SK-N-SH treated with all-trans-retinoic acid at 6 μM for 48 hours (cell line): ENCODE data around the gene ARMC6.

Experiments used
- ATAC-seq: fragments of 200-7000 bp; cut with Tn5 transposase; 3 replicates; pipeline ENCODE4 v1.9.1; 2020; ENCODE audit warnings: mild to moderate bottlenecking, moderate library complexity
- ARNTL ChIP-seq: fragments of 450-650 bp; formaldehyde crosslinking; IDR thresholded peaks from 2 replicates; pipeline ENCODE4 v1.5.0; 2020; ENCODE audit warnings: low read depth, mild to moderate bottlenecking, moderate library complexity, borderline replicate concordance
- BACH2 ChIP-seq: fragments of 250-450 bp; sonication (Bioruptor Pico); IDR thresholded peaks from 2 replicates; pipeline ENCODE4 v1.9.0; 2021; ENCODE audit warnings: mild to moderate bottlenecking, borderline replicate concordance
- CSDC2 ChIP-seq: fragments of 250-450 bp; sonication (Bioruptor Pico); IDR thresholded peaks from 2 replicates; pipeline ENCODE4 v1.5.0; 2020; ENCODE audit warnings: mild to moderate bottlenecking, moderate library complexity
- ESRRG ChIP-seq: fragments of 250-450 bp; sonication (Bioruptor Pico); IDR thresholded peaks from 2 replicates; pipeline ENCODE4 v1.6.1; 2021; ENCODE audit warnings: mild to moderate bottlenecking
- GLIS3 ChIP-seq: fragments of 250-450 bp; sonication (Bioruptor Pico); IDR thresholded peaks from 2 replicates; pipeline ENCODE4 v1.5.0; 2020; ENCODE audit warnings: mild to moderate bottlenecking, moderate library complexity
- ISL1 ChIP-seq: fragments of 250-450 bp; sonication (Bioruptor Pico); IDR thresholded peaks from 2 replicates; pipeline ENCODE4 v2.1.2; 2022; ENCODE audit warnings: mild to moderate bottlenecking, moderate library complexity
- OSR1 ChIP-seq: fragments of 250-450 bp; sonication (Bioruptor Pico); IDR thresholded peaks from 2 replicates; pipeline ENCODE4 v1.8.0; 2022; ENCODE audit warnings: moderate library complexity, mild to moderate bottlenecking, inconsistent platforms
- PPARA ChIP-seq: fragments of 250-450 bp; sonication (Bioruptor Pico); IDR thresholded peaks from 2 replicates; pipeline ENCODE4 v1.5.0; 2020; ENCODE audit warnings: mild to moderate bottlenecking, borderline replicate concordance
- SNAI2 ChIP-seq: fragments of 250-450 bp; sonication (Bioruptor Pico); IDR thresholded peaks from 2 replicates; pipeline ENCODE4 v1.5.0; 2020; ENCODE audit warnings: mild to moderate bottlenecking, moderate library complexity
- TCF4 ChIP-seq: fragments of 250-450 bp; sonication (Bioruptor Pico); IDR thresholded peaks from 2 replicates; pipeline ENCODE4 v1.8.0; 2021; ENCODE audit warnings: mild to moderate bottlenecking, moderate library complexity, borderline replicate concordance
- TOX ChIP-seq: fragments of 250-450 bp; sonication (Bioruptor Pico); IDR thresholded peaks from 2 replicates; pipeline ENCODE4 v1.8.0; 2021; ENCODE audit warnings: mild to moderate bottlenecking, moderate library complexity, borderline replicate concordance
- ZC3H10 ChIP-seq: fragments of 250-450 bp; sonication (Bioruptor Pico); IDR thresholded peaks from 2 replicates; pipeline ENCODE4 v1.5.1; 2021; ENCODE audit warnings: mild to moderate bottlenecking, moderate library complexity
- ZFP3 ChIP-seq: fragments of 250-450 bp; sonication (Bioruptor Pico); IDR thresholded peaks from 2 replicates; pipeline ENCODE4 v1.5.0; 2020; ENCODE audit warnings: mild to moderate bottlenecking, moderate library complexity
- ZFP30 ChIP-seq: fragments of 450-650 bp; formaldehyde crosslinking; IDR thresholded peaks from 2 replicates; pipeline ENCODE4 v1.5.0; 2022; ENCODE audit warnings: mild to moderate bottlenecking, moderate library complexity
- ZNF565 ChIP-seq: fragments of 450-650 bp; formaldehyde crosslinking; conservative IDR thresholded peaks from 2 replicates; pipeline ENCODE4 v1.5.0; 2020; ENCODE audit warnings: low read depth, mild to moderate bottlenecking, moderate library complexity
- ZNF70 ChIP-seq: fragments of 450-650 bp; formaldehyde crosslinking; IDR thresholded peaks from 2 replicates; pipeline ENCODE4 v1.5.0; 2020; ENCODE audit warnings: mild to moderate bottlenecking, moderate library complexity
- ZNF8 ChIP-seq: fragments of 450-650 bp; formaldehyde crosslinking; IDR thresholded peaks from 2 replicates; pipeline ENCODE4 v1.5.0; 2020; ENCODE audit warnings: mild to moderate bottlenecking, moderate library complexity
- TF ChIP-seq, protein P1 (sequence below): fragments of 250-450 bp; sonication (Bioruptor Pico); IDR thresholded peaks from 2 replicates; pipeline ENCODE4 v1.5.1; 2020; ENCODE audit warnings: low read depth, mild to moderate bottlenecking, moderate library complexity
- TF ChIP-seq, protein P2 (sequence below): fragments of 250-450 bp; sonication (Bioruptor Pico); IDR thresholded peaks from 2 replicates; pipeline ENCODE4 v1.8.0; 2021; ENCODE audit warnings: low read depth, mild to moderate bottlenecking, moderate library complexity, borderline replicate concordance
- TF ChIP-seq, protein P3 (sequence below): fragments of 250-450 bp; sonication (Bioruptor Pico); IDR thresholded peaks from 2 replicates; pipeline ENCODE4 v1.5.0; 2020; ENCODE audit warnings: mild to moderate bottlenecking, moderate library complexity
- TF ChIP-seq, protein P4 (sequence below): fragments of 250-450 bp; sonication (Bioruptor Pico); IDR thresholded peaks from 2 replicates; pipeline ENCODE4 v1.5.1; 2021; ENCODE audit warnings: mild to moderate bottlenecking, moderate library complexity

Gene ARMC6

DNA sequence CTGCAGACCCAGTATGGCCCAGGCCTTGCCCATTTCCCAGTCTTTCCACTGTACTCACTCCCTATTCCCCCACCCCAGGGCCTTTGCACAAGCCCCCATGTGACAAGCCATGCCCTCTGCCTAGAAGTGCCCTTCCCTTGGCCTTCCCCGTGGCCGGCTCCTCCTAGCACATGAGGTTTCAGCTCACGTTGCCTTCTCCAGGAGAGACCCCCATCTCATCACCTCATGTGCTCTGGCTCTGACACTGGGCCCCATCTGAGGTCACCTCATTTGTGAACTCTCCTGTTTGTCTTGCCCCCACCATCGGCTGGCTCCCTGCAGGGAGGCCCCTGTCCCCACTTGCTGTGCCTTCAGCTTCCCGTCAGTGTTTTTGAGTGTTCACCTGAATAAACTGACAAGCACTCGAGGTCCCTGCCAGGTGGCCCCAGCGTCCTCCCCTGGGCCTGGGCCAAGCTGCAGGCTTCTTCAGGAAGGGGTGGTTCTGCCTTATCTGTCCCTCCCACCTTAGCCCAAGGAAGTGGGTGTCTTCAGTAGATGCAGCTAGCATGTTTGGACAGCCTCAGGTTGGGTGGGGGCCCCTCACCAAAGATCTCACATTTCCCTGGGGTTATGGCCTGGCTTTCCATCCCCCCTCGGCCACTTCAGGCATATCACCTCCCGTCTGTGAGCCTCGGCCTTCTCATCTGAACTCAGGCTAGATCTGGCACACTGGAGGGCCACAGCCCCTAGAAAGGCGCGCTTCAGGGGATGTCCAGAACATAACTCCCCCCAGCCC lies 26.6 kb downstream of the ARMC6 start:
- TF ChIP-seq PPARA (no peak), ESRRG (CRISPR knock-in tag) (no peak)
- TF ChIP-seq, protein P1, sequence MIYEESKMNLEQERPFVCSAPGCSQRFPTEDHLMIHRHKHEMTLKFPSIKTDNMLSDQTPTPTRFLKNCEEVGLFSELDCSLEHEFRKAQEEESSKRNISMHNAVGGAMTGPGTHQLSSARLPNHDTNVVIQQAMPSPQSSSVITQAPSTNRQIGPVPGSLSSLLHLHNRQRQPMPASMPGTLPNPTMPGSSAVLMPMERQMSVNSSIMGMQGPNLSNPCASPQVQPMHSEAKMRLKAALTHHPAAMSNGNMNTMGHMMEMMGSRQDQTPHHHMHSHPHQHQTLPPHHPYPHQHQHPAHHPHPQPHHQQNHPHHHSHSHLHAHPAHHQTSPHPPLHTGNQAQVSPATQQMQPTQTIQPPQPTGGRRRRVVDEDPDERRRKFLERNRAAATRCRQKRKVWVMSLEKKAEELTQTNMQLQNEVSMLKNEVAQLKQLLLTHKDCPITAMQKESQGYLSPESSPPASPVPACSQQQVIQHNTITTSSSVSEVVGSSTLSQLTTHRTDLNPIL (CRISPR knock-in tag): no peak
- TF ChIP-seq, all 23 proteins: peak for 0
- ATAC-seq: no peak

DNA sequence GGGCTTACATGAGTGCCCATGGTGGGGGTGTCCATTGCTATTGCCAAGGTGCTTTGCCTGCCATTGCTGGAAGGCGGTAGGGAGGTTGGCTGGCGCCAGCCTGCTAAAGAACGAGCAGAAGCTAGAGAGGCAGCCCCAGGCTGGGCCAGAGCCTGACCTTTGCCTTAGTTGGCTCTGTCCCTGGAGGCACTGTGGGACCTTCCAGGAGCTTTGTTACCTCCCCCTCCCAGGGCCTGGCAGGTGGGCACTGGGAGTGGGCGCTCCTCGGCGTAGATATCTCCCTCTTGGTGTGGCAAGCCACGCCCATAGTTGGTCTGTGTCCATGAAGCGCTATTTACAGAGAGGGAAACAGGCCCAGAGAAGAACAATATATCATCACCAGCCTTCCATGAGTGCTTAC lies 28.1 kb downstream of the ARMC6 start:
- TF ChIP-seq BACH2 (no peak), ZNF565 (CRISPR knock-in tag) (no peak), ZNF8 (CRISPR knock-in tag) (no peak), ARNTL (no peak), ZFP3 (no peak), ZFP30 (CRISPR knock-in tag) (no peak), OSR1 (no peak), ESRRG (CRISPR knock-in tag) (no peak), TOX (CRISPR knock-in tag) (no peak), CSDC2 (CRISPR knock-in tag) (no peak), GLIS3 (no peak), ZNF70 (CRISPR knock-in tag) (no peak), PPARA (no peak), ZC3H10 (CRISPR knock-in tag) (no peak), SNAI2 (no peak), ISL1 (CRISPR knock-in tag) (no peak)
- TF ChIP-seq, protein P2, sequence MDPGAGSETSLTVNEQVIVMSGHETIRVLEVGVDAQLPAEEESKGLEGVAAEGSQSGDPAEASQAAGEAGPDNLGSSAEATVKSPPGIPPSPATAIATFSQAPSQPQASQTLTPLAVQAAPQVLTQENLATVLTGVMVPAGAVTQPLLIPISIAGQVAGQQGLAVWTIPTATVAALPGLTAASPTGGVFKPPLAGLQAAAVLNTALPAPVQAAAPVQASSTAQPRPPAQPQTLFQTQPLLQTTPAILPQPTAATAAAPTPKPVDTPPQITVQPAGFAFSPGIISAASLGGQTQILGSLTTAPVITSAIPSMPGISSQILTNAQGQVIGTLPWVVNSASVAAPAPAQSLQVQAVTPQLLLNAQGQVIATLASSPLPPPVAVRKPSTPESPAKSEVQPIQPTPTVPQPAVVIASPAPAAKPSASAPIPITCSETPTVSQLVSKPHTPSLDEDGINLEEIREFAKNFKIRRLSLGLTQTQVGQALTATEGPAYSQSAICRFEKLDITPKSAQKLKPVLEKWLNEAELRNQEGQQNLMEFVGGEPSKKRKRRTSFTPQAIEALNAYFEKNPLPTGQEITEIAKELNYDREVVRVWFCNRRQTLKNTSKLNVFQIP: no peak
- TF ChIP-seq, protein P3, sequence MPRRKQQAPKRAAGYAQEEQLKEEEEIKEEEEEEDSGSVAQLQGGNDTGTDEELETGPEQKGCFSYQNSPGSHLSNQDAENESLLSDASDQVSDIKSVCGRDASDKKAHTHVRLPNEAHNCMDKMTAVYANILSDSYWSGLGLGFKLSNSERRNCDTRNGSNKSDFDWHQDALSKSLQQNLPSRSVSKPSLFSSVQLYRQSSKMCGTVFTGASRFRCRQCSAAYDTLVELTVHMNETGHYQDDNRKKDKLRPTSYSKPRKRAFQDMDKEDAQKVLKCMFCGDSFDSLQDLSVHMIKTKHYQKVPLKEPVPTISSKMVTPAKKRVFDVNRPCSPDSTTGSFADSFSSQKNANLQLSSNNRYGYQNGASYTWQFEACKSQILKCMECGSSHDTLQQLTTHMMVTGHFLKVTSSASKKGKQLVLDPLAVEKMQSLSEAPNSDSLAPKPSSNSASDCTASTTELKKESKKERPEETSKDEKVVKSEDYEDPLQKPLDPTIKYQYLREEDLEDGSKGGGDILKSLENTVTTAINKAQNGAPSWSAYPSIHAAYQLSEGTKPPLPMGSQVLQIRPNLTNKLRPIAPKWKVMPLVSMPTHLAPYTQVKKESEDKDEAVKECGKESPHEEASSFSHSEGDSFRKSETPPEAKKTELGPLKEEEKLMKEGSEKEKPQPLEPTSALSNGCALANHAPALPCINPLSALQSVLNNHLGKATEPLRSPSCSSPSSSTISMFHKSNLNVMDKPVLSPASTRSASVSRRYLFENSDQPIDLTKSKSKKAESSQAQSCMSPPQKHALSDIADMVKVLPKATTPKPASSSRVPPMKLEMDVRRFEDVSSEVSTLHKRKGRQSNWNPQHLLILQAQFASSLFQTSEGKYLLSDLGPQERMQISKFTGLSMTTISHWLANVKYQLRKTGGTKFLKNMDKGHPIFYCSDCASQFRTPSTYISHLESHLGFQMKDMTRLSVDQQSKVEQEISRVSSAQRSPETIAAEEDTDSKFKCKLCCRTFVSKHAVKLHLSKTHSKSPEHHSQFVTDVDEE (CRISPR knock-in tag): no peak
- TF ChIP-seq, protein P1 (CRISPR knock-in tag): no peak
- TF ChIP-seq, protein P4, sequence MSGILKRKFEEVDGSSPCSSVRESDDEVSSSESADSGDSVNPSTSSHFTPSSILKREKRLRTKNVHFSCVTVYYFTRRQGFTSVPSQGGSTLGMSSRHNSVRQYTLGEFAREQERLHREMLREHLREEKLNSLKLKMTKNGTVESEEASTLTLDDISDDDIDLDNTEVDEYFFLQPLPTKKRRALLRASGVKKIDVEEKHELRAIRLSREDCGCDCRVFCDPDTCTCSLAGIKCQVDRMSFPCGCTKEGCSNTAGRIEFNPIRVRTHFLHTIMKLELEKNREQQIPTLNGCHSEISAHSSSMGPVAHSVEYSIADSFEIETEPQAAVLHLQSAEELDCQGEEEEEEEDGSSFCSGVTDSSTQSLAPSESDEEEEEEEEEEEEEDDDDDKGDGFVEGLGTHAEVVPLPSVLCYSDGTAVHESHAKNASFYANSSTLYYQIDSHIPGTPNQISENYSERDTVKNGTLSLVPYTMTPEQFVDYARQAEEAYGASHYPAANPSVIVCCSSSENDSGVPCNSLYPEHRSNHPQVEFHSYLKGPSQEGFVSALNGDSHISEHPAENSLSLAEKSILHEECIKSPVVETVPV: no peak
- no peak for ATAC-seq

DNA sequence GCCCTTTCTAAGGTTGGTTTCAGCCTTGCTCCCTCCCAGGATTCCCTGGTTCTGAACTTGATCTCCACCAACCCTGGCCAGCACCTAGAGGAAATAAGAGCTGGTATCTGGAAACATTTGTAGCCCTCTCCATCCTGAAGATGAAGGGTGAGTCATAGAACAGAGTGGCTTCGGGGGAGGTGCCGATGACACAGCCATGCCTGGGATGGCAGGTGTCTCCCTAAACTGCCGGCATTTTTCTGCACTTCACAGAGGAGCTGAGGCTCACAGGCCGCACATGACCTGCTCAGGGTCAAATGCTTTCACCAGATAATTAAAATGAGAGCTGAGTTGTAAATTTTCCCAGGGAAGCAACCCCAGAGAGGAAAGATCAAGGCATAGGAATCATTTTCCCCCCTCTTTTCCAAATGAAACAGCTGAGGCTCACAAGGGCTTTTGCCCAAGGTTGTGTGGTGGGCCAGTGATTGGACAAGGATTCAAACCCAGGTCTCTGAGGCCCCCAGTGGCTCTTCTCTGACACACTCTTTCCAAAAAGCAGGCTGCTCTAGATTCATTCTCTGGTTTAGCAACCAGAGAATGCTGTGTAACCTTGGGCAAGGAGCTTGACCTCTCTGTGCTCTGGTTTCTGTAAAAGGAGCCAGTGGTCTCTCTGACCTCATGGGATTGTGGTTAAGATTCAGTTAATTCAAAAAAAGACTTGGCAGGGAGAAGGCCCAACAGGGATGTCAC lies 29.2 kb downstream of the ARMC6 start:
- TF ChIP-seq PPARA: no peak
- TF ChIP-seq TCF4 (CRISPR knock-in tag): no peak
- no peak for TF ChIP-seq SNAI2
- peak; percentile 11; the same call in 2 of the 3 replicates for ATAC-seq
